Right lobe of liver (tissue), 4 donors: ENCODE data around the gene PSEN1.

Experiments
- POLR2A ChIP-seq: fragments of 450-650 bp; IDR thresholded peaks from one replicate; pipeline ENCODE4 v1.6.1; 2017; ENCODE audit warnings: antibody characterized with exemption, mild to moderate bottlenecking
- TF ChIP-seq, protein P1 (sequence below), 4 donors: fragments of 200-600 bp in 3 of 4; fragments of 450-650 bp in 1 of 4; IDR thresholded peaks; one replicate each; pipeline versions ENCODE4 v1.5.1 to v1.8.0; 2016 to 2022; ENCODE audit warnings: antibody characterized with exemption in 4 of 4, mild to moderate bottlenecking in 2 of 4
- donor health status: DM: no; HTN: no; CAD: no.
- donor health status: DM: no; HTN: no; CAD: no.
- donor health status: DM: no; HTN: yes; CAD: no.

DNA sequence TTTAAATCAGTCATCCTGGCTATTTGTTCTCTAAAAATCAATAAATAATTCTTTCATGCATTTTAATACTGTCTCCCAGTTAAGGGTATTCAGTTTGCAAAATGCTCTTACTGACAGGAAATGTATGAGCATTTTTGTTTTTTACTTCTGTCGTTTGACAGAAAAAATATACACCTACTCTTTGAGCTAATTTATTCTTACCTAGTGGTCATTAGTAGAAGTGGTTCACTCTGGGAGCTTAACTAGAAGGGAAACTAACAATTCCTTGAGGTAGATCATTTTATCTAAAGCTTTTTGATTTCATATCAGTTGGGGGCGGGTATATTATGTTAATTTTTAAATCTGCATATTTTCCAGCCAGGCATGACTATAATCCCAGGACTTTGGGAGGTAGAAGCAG lies 67.2 kb downstream of the PSEN1 start:
- TF ChIP-seq POLR2A, result no peak
- TF ChIP-seq, protein P1, sequence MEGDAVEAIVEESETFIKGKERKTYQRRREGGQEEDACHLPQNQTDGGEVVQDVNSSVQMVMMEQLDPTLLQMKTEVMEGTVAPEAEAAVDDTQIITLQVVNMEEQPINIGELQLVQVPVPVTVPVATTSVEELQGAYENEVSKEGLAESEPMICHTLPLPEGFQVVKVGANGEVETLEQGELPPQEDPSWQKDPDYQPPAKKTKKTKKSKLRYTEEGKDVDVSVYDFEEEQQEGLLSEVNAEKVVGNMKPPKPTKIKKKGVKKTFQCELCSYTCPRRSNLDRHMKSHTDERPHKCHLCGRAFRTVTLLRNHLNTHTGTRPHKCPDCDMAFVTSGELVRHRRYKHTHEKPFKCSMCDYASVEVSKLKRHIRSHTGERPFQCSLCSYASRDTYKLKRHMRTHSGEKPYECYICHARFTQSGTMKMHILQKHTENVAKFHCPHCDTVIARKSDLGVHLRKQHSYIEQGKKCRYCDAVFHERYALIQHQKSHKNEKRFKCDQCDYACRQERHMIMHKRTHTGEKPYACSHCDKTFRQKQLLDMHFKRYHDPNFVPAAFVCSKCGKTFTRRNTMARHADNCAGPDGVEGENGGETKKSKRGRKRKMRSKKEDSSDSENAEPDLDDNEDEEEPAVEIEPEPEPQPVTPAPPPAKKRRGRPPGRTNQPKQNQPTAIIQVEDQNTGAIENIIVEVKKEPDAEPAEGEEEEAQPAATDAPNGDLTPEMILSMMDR (IDR thresholded peaks at IDR 0.05), result no peak
